Lung (tissue), 12 donors: ENCODE results near the gene KCNG1. TPM values are rescaled to one million over a fixed set of nuclear protein-coding genes. Genes with fewer than 3 reads are reported as not detected.

Experiments
- ATAC-seq: fragments of 200-7000 bp; cut with Tn5 transposase; one replicate; pipeline ENCODE4 v1.9.1; 2020; ENCODE audit warnings: moderate number of reproducible peaks; ENCODE audit not compliant: insufficient read depth, low FRiP score
- DNase-seq, 3 donors: peaks; one replicate each; pipeline ENCODE4 v3.0.0-alpha.2; 2013 to 2017
- H3K27ac ChIP-seq, 2 donors: one replicate each; pipeline ENCODE4 v1.5.1; 2013; ENCODE audit warnings: mild to moderate bottlenecking in 2 of 2, moderate library complexity in 2 of 2, control low read depth in 1 of 2, inconsistent platforms in 1 of 2, low read depth in 1 of 2, low read length in 1 of 2
- H3K27me3 ChIP-seq, 3 donors: one replicate each; pipeline ENCODE4 v1.5.1; 2013; ENCODE audit warnings: low read length in 2 of 3; ENCODE audit not compliant: control insufficient read depth in 3 of 3, insufficient read depth in 3 of 3
- H3K36me3 ChIP-seq, 4 donors: one replicate each; pipeline ENCODE4 v1.5.1; 2013; ENCODE audit warnings: low read length in 4 of 4, mild to moderate bottlenecking in 1 of 4, moderate library complexity in 1 of 4; ENCODE audit not compliant: control insufficient read depth in 4 of 4, insufficient read depth in 4 of 4
- H3K4me1 ChIP-seq, 5 donors: one replicate each; pipeline ENCODE4 v1.5.1; 2013; ENCODE audit warnings: low read length in 5 of 5, mild to moderate bottlenecking in 2 of 5, moderate library complexity in 1 of 5; ENCODE audit not compliant: control insufficient read depth in 5 of 5, insufficient read depth in 5 of 5
- H3K4me3 ChIP-seq: one replicate; pipeline ENCODE4 v1.5.1; 2013; ENCODE audit warnings: mild to moderate bottlenecking, control low read depth, moderate library complexity
- H3K9ac ChIP-seq, 2 donors: one replicate each; pipeline ENCODE4 v1.5.1; 2013; ENCODE audit warnings: low read length in 2 of 2, control low read depth in 1 of 2; ENCODE audit not compliant: insufficient read depth in 1 of 2
- H3K9me3 ChIP-seq, 4 donors: one replicate each; pipeline ENCODE4 v1.5.1; 2013; ENCODE audit warnings: low read length in 3 of 4, mild to moderate bottlenecking in 1 of 4, moderate library complexity in 1 of 4; ENCODE audit not compliant: control insufficient read depth in 4 of 4, insufficient read depth in 3 of 4
- CTCF ChIP-seq: IDR thresholded peaks from 2 replicates; pipeline ENCODE4 v1.5.1; 2012; ENCODE audit warnings: mild to moderate bottlenecking; ENCODE audit errors: control extremely low read depth, extremely low read depth
- WGBS, 2 donors: extraction: QIAGEN DNeasy Blood & Tissue Kit; methylation state at CpG; one replicate each; pipeline ENCODE4 v1.1.7; 2013; 5-methylcytosine and 5-hydroxymethylcytosine counted together
- polyA plus RNA-seq, 2 donors: library from polyadenylated mRNA; stranded (reverse); fragments of 200-250 nt; gene quantifications; one replicate each; pipeline ENCODE4 v1.2.1, GENCODE V29; 2013
- total RNA-seq, 2 donors: library from RNA; depleted of rRNA in 1 of 2; stranded (reverse); fragments of >200 nt in 1 of 2; gene quantifications; one replicate each; pipeline ENCODE4 v1.2.1, GENCODE V29; 2014 to 2021
- donor health status: control.
- donor health status: control.
- donor health status: Bipolar disorder and iron deficiency.
- donor health status: healthy.
- donor health status: DM: yes; HTN: yes; CAD: no.

The KCNG1 gene
- total and polyA plus RNA-seq, 4 donors = 0.14 to 0.58 (median 0.42) TPM

- no peaks in the 10 kb centered on the region for H3K36me3 ChIP-seq
- no peak for DNase-seq
- no peak overlapping the region for H3K4me3 ChIP-seq
- H3K9ac ChIP-seq = no peak overlapping the region
- H3K27ac ChIP-seq = no peak overlapping the region
- no peaks in the 10 kb centered on the region for H3K4me1 ChIP-seq
- ATAC-seq = no peak
- 44 to 52% methylated on average over 7 of the region's 7 CpGs for WGBS, 2 donors
- no peak for TF ChIP-seq CTCF
- no peaks in the 10 kb centered on the region for H3K27me3 ChIP-seq
- no peaks in the 10 kb centered on the region for H3K9me3 ChIP-seq
These were observed 55.3 kb downstream of the KCNG1 start for GRCh38 chr20:50967586-50967985.

GRCh38 chr20:50959543-50960126, 63.3 kb downstream of the KCNG1 start:
- H3K36me3 ChIP-seq = no peaks in the 10 kb centered on the region
- peaks cover 8 to 27% (median 17%) of the 10 kb centered on the region in 5 donors for H3K4me1 ChIP-seq
- no peak for TF ChIP-seq CTCF
- peak overlapping the region in 1 of 2 donors; percentile 5 for H3K9ac ChIP-seq
- no peaks in the 10 kb centered on the region for H3K9me3 ChIP-seq
- DNase-seq (no peak), ATAC-seq (no peak)
- no peaks in the 10 kb centered on the region for H3K27me3 ChIP-seq
- peak overlapping the region in 1 of 2 donors; percentile 96 for H3K27ac ChIP-seq
- WGBS, 2 donors = 63 to 65% methylated on average over 25 of the region's 25 CpGs
- peak overlapping the region; percentile 93 for H3K4me3 ChIP-seq

- H3K9me3 ChIP-seq = no peaks in the 10 kb centered on the region
- WGBS, 2 donors = 1 to 2% methylated on average over 62 to 67 of the region's 67 CpGs
- H3K36me3 ChIP-seq = no peaks in the 10 kb centered on the region
- peak within 1 kb of the TSS; percentile 93 for H3K4me3 ChIP-seq
- no peaks in the 10 kb centered on the region for H3K27me3 ChIP-seq
- ATAC-seq (peak; percentile 78), DNase-seq (peak; percentile 90 to 96 (median 96))
- H3K9ac ChIP-seq = peak within 1 kb of the TSS; percentile 97 to 99
- no peak for TF ChIP-seq CTCF
- H3K4me1 ChIP-seq = peaks cover 8 to 27% (median 17%) of the 10 kb centered on the region in 5 donors
- peak within 1 kb of the TSS; percentile 54 to 96 for H3K27ac ChIP-seq
These were observed 64.0 kb downstream of the KCNG1 start, which contains the start of gene MOCS3 for GRCh38 chr20:50958615-50959542. MOCS3 (plus strand) TSS chr20:50958818; CDS start chr20:50958843, 25 bp downstream.
